Endothelial cell (in vitro differentiated cells): ENCODE measurements around the gene UBE2M. TPM values are rescaled to one million over a fixed set of nuclear protein-coding genes. Genes with fewer than 3 reads are reported as not detected.
"Not testable (repeated sequence)": the region's sequence is repeated elsewhere in the genome, so short reads cannot be mapped to it uniquely, and the experiment has no call there.

Experiments used
- DNase-seq: peaks from one replicate; pipeline ENCODE4 v3.0.0; 2021; ENCODE audit warnings: low spot score
- H3K27ac Mint-ChIP-seq: one replicate; pipeline ENCODE4 v1.8.0; 2021; ENCODE audit warnings: mixed read lengths, inconsistent platforms; ENCODE audit not compliant: unreplicated experiment
- H3K27me3 Mint-ChIP-seq: one replicate; pipeline ENCODE4 v1.8.0; 2021; ENCODE audit warnings: mild to moderate bottlenecking, moderate library complexity, mixed read lengths, inconsistent platforms; ENCODE audit not compliant: unreplicated experiment
- H3K36me3 Mint-ChIP-seq: one replicate; pipeline ENCODE4 v1.8.0; 2021; ENCODE audit warnings: mild to moderate bottlenecking, low read depth, mixed read lengths, inconsistent platforms; ENCODE audit not compliant: unreplicated experiment
- H3K4me1 Mint-ChIP-seq: one replicate; pipeline ENCODE4 v1.8.0; 2021; ENCODE audit warnings: mild to moderate bottlenecking, mixed read lengths, inconsistent platforms; ENCODE audit not compliant: unreplicated experiment
- H3K4me3 Mint-ChIP-seq: one replicate; pipeline ENCODE4 v1.8.0; 2021; ENCODE audit warnings: mild to moderate bottlenecking, mixed read lengths, inconsistent platforms; ENCODE audit not compliant: unreplicated experiment
- H3K9me3 Mint-ChIP-seq: one replicate; pipeline ENCODE4 v1.8.0; 2021; ENCODE audit warnings: mixed read lengths, inconsistent platforms; ENCODE audit not compliant: unreplicated experiment
- microRNA-seq: library from miRNA; unstranded; fragments of <30 nt; microRNA quantifications from one replicate; pipeline ENCODE4, GENCODE V29; 2020; ENCODE audit not compliant: unreplicated experiment
- total RNA-seq: library from RNA; stranded (reverse); fragmentation: NEBNext Ultra II Directional; extraction: Animal tissue kit (Norgen Biotek cat#: 25700); gene quantifications from one replicate; pipeline ENCODE4 v1.2.1, GENCODE V29; 2021; ENCODE audit not compliant: unreplicated experiment
- TF ChIP-seq, protein P1 (sequence below): fragments of 200-600 bp; sonication (generic); IDR thresholded peaks from one replicate; pipeline ENCODE4 v1.5.0; 2021; ENCODE audit warnings: antibody characterized with exemption; ENCODE audit not compliant: unreplicated experiment

Gene UBE2M
- total RNA-seq, 1 donor from 2014 or later: 81.6 TPM

DNA sequence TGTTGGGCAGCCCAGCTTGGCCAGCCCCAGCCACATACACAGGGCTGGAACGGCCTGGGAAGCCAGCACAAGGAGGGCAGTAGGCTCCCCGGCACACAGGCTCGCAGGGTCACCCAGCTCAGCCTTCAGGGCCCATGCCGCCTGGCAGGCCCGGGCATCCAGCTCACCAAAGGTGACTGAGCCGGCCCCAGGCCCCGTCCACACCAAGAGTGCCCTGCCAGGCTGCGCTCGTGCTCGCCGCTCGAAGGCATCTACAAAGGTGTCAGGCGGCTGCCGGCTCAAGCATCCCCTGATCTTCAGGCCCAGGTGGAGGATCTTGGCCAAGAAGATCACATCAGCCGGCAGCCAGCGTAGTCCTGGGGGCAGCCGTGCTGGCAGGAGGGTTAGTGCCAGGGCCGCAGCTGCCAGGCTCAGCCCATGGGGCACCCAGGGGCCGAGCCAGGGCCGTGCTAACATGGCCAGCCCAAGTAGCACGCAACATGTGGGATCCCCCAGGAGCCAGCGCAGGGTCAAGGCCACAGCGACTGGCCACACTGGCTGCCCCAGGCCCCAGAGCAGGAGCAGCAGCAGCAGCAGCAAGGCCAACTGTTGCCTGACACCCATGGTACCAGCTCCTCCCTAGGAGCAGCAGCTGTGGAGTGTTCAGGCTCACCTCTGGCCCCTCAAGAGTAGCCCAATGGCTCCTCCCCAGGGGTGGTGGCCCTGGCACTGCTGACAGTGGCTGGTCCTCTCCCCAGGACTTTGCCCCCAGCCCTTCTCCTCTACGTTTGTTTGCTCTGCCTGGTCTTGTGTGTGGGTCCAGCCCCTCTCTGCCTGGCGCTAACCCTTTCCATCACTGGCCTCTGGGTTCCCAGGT is 46.8 kb downstream of the UBE2M start, which contains the start of gene SLC27A5:
Gene SLC27A5, minus strand, starts transcription at position 640 of the 856 bp plus-strand sequence. Its CDS starts 37 bp downstream, at position 603.
- H3K36me3 Mint-ChIP-seq: peaks cover 13% of the 10 kb centered on the region
- no peak within 1 kb of the TSS for H3K27ac Mint-ChIP-seq
- H3K27me3 Mint-ChIP-seq: peaks cover 21% of the 10 kb centered on the region
- peaks cover 5% of the 10 kb centered on the region for H3K4me1 Mint-ChIP-seq
- DNase-seq: no peak
- TF ChIP-seq, protein P1, sequence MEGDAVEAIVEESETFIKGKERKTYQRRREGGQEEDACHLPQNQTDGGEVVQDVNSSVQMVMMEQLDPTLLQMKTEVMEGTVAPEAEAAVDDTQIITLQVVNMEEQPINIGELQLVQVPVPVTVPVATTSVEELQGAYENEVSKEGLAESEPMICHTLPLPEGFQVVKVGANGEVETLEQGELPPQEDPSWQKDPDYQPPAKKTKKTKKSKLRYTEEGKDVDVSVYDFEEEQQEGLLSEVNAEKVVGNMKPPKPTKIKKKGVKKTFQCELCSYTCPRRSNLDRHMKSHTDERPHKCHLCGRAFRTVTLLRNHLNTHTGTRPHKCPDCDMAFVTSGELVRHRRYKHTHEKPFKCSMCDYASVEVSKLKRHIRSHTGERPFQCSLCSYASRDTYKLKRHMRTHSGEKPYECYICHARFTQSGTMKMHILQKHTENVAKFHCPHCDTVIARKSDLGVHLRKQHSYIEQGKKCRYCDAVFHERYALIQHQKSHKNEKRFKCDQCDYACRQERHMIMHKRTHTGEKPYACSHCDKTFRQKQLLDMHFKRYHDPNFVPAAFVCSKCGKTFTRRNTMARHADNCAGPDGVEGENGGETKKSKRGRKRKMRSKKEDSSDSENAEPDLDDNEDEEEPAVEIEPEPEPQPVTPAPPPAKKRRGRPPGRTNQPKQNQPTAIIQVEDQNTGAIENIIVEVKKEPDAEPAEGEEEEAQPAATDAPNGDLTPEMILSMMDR: no peak
- no peak within 1 kb of the TSS for H3K4me3 Mint-ChIP-seq
- H3K9me3 Mint-ChIP-seq: peaks cover 3% of the 10 kb centered on the region

DNA sequence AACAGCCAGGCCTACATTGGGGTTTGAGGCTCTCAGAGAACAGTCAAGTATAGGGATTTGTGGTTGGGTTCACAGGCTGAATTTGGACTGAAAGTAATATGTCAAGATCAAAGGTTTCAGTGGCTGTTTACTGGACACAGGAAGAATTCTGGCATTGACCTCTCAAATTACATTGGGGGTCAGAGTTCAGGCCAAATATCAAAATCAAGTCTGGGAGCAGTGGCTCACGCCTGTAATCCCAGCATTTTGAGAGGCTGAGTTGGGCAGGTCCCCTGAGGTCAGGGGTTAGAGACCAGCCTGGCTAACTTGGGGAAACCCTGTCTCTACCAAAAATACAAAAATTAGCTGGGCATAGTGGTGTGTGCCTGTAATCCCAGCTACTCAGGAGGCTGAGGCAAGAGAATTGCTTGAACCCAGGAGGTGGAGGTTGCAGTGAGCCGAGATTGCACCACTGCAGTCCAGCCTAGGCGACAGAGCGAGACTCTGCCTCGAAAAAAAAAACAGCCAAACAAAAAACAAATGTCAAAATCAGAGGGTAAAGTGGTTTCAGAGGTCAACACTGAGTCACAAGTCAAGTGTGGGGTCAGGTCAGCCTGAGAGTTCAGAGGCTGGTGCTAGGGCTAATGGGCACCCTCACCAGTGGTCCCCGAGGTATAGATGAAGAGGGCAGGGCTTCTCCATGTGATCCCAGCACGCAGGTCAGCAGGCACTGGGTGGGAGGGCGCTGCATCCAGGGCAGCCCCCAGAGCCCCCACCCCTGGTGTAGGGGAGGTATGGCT is 48.1 kb downstream of the UBE2M start:
- H3K4me1 Mint-ChIP-seq: no peaks in the 10 kb centered on the region
- H3K4me3 Mint-ChIP-seq: peak overlapping the region; percentile 27
- DNase-seq: no peak
- H3K9me3 Mint-ChIP-seq: peaks cover 3% of the 10 kb centered on the region
- H3K36me3 Mint-ChIP-seq: peaks cover 6% of the 10 kb centered on the region
- H3K27me3 Mint-ChIP-seq: peaks cover 18% of the 10 kb centered on the region
- no peak overlapping the region for H3K27ac Mint-ChIP-seq
- TF ChIP-seq, protein P1: no peak

DNA sequence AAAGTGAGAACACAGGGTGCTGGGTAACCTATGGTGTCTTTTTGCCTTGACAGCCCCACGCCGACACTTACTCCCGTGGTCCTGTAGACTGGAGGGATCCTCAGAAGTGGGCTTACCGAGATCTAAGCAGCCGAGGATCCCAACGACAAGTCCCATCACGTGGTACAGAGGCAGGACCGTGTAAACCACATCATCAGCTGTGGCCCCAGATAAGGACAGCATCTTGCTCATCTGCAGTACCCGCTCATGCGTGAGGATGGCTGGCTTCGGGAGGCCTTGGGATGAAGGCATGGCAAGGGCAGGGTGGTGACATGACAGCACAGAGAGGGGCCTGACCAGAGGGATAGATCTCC is 48.7 kb downstream of the UBE2M start:
- TF ChIP-seq, protein P1: no peak
- H3K4me1 Mint-ChIP-seq: no peaks in the 10 kb centered on the region
- peaks cover 5% of the 10 kb centered on the region for H3K36me3 Mint-ChIP-seq
- no peak overlapping the region for H3K27ac Mint-ChIP-seq
- peak overlapping the region; percentile 21 for H3K4me3 Mint-ChIP-seq
- H3K9me3 Mint-ChIP-seq: peaks cover 3% of the 10 kb centered on the region
- no peak for DNase-seq
- H3K27me3 Mint-ChIP-seq: peaks cover 15% of the 10 kb centered on the region

DNA sequence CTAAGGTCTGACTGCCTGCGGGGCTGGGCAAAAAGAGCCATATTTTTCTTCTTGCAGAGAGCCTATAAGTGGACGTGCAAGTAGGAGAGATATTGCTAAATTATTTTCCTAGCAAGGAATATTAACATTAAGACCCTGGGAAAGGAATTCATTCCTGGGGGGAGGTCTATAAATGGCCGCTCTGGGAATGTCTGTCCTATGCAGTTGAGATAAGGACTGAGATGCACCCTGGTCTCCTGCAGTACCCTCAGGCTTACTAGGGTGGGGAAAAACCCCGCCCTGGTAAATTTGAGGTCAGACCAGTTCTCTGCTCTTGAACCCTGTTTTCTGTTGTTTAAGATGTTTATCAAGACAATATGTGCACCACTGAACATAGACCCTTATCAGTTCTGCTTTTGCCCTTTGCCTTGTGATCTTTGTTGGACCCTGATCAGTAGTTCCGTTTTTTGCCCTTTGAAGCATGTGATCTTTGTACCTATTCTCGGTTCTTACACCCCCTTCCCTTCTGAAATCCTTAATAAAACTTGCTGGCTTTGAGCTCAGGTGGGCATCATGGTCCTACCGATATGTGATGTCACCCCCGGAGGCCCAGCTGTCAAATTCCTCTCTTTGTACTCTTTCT is 50.7 kb downstream of the UBE2M start:
- H3K4me1 Mint-ChIP-seq, DNase-seq, H3K9me3 Mint-ChIP-seq, H3K27ac Mint-ChIP-seq, H3K4me3 Mint-ChIP-seq, H3K36me3 Mint-ChIP-seq: not testable (repeated sequence)
- peaks cover 15% of the 10 kb centered on the region for H3K27me3 Mint-ChIP-seq

Small RNA genes within 50 kb of the gene (microRNA-seq; reads per million reads assigned to microRNA genes)
- 6.8 reads per million, percentile 53 among the genes with 10 or more reads in this experiment for gene MIR6807

Other genes with a start within 250 kb of the UBE2M start
- 3.2 TPM for gene ZSCAN22, start 231.6 kb downstream of the UBE2M start, total RNA-seq
- gene A1BG, start 205.1 kb downstream of the UBE2M start, total RNA-seq: 41.9 TPM
- gene ZNF497, start 195.9 kb downstream of the UBE2M start, total RNA-seq: 3.6 TPM
- gene ZNF837, start 177.6 kb downstream of the UBE2M start, total RNA-seq: 4.5 TPM
- 1,047 TPM for gene RPS5, start 171.3 kb downstream of the UBE2M start, total RNA-seq
- not detected for gene RNF225, start 163.0 kb downstream of the UBE2M start, total RNA-seq
- gene ZNF584, start 150.0 kb downstream of the UBE2M start, total RNA-seq: 6.0 TPM
- 1.2 TPM for gene ZNF132, start 118.5 kb downstream of the UBE2M start, total RNA-seq
- 5.2 TPM for gene ZNF324B, start 107.0 kb downstream of the UBE2M start, total RNA-seq
- gene ZNF324, start 91.5 kb downstream of the UBE2M start, total RNA-seq: 10.5 TPM
- gene ZNF446, start 82.3 kb downstream of the UBE2M start, total RNA-seq: 9.9 TPM
- gene SLC27A5, start 46.6 kb downstream of the UBE2M start, total RNA-seq: 4.7 TPM
- 22.2 TPM for gene ZBTB45, start 38.8 kb downstream of the UBE2M start, total RNA-seq
- 457 TPM for gene TRIM28, start 14.5 kb downstream of the UBE2M start, total RNA-seq
- 130 TPM for gene CHMP2A, start 3.5 kb downstream of the UBE2M start, total RNA-seq
- 18.6 TPM for gene MZF1, start 14.7 kb upstream of the UBE2M start, total RNA-seq